Neural cell (in vitro differentiated cells): ENCODE data around the gene COL27A1. TPM values are rescaled to one million over a fixed set of nuclear protein-coding genes. Genes with fewer than 3 reads are reported as not detected.

Experiments used
- H2AFZ ChIP-seq: fragments of 200-600, 300-800 bp; sonication (generic), shearing (Covaris generic); 2 replicates; pipeline ENCODE4 v1.6.0; 2014; ENCODE audit warnings: low read depth, mild to moderate bottlenecking, antibody characterized with exemption, low read length, moderate library complexity
- H3F3A ChIP-seq: fragments of 200-600 bp; shearing (Covaris generic); 2 replicates; pipeline ENCODE4 v1.6.1; 2016; ENCODE audit warnings: mild to moderate bottlenecking, moderate library complexity, mixed read lengths, antibody characterized with exemption, low read length; ENCODE audit not compliant: insufficient read depth, poor library complexity, severe bottlenecking
- H3K27ac ChIP-seq: fragments of 200-600, 300-800 bp; sonication (generic), shearing (Covaris generic); 2 replicates; pipeline ENCODE4 v1.5.1; 2014; ENCODE audit warnings: mild to moderate bottlenecking, low read length, moderate library complexity
- H3K27me3 ChIP-seq: fragments of 300-800, 200-600 bp; sonication (generic), shearing (Covaris generic); 2 replicates; pipeline ENCODE4 v1.6.0; 2014; ENCODE audit warnings: mild to moderate bottlenecking, low read depth, low read length, moderate library complexity; ENCODE audit not compliant: insufficient read depth
- H3K36me3 ChIP-seq: fragments of 300-800, 200-600 bp; sonication (generic), shearing (Covaris generic); 2 replicates; pipeline ENCODE4 v1.5.1; 2014; ENCODE audit warnings: mild to moderate bottlenecking, antibody characterized with exemption, low read length, moderate library complexity; ENCODE audit not compliant: insufficient read depth
- H3K4me2 ChIP-seq: fragments of 300-800, 200-600 bp; sonication (generic), shearing (Covaris generic); 2 replicates; pipeline ENCODE4 v1.6.0; 2014; ENCODE audit warnings: mild to moderate bottlenecking, low read length
- H3K4me3 ChIP-seq: fragments of 300-800, 200-600 bp; sonication (generic), shearing (Covaris generic); 2 replicates; pipeline ENCODE4 v1.5.1; 2014; ENCODE audit warnings: mild to moderate bottlenecking, low read length, moderate library complexity
- H3K79me2 ChIP-seq: fragments of 200-600 bp; shearing (Covaris generic); replicated peaks from 2 replicates; pipeline ENCODE4 v1.6.0; 2014; ENCODE audit warnings: mild to moderate bottlenecking, low read length, moderate library complexity; ENCODE audit not compliant: insufficient read depth
- H3K9ac ChIP-seq: fragments of 300-800, 200-600 bp; sonication (generic), shearing (Covaris generic); 2 replicates; pipeline ENCODE4 v1.6.1; 2016; ENCODE audit warnings: mild to moderate bottlenecking, low read length, mixed read lengths
- H3K9me2 ChIP-seq: fragments of 200-600 bp; shearing (Covaris generic); 2 replicates; pipeline ENCODE4 v1.6.1; 2016; ENCODE audit warnings: mild to moderate bottlenecking, low read length, mixed read lengths; ENCODE audit not compliant: insufficient read depth
- H3K9me3 ChIP-seq: fragments of 200-600, 300-800 bp; sonication (generic), shearing (Covaris generic); 2 replicates; pipeline ENCODE4 v1.6.1; 2016; ENCODE audit warnings: mild to moderate bottlenecking, mixed run types, low read length, moderate library complexity, mixed read lengths
- H4K20me1 ChIP-seq: fragments of 200-600 bp; shearing (Covaris generic); 2 replicates; pipeline ENCODE4 v1.6.1; 2016; ENCODE audit warnings: mild to moderate bottlenecking, mixed run types; ENCODE audit not compliant: insufficient read depth
- EP300 ChIP-seq: fragments of 450-650 bp; conservative IDR thresholded peaks from 2 replicates; pipeline ENCODE4 v1.6.1; 2014; ENCODE audit warnings: antibody characterized with exemption, mild to moderate bottlenecking, moderate library complexity; ENCODE audit not compliant: poor library complexity, severe bottlenecking
- EZH2 ChIP-seq: fragments of 200-600, 300-800 bp; shearing (Covaris generic), sonication (generic); IDR thresholded peaks from 2 replicates; pipeline ENCODE4 v1.6.1; 2014; ENCODE audit warnings: antibody characterized with exemption, low read length, borderline replicate concordance, mild to moderate bottlenecking; ENCODE audit not compliant: insufficient read depth, poor library complexity, severe bottlenecking
- MXI1 ChIP-seq: fragments of 450-650 bp; conservative IDR thresholded peaks from 2 replicates; pipeline ENCODE4 v1.6.1; 2014; ENCODE audit warnings: antibody characterized with exemption, mild to moderate bottlenecking; ENCODE audit not compliant: poor library complexity, severe bottlenecking
- POLR2AphosphoS5 ChIP-seq: IDR thresholded peaks from 2 replicates; pipeline ENCODE4 v1.6.1; 2012
- RAD21 ChIP-seq: fragments of 450-650 bp; conservative IDR thresholded peaks from 2 replicates; pipeline ENCODE4 v1.6.1; 2014; ENCODE audit warnings: antibody characterized with exemption, mild to moderate bottlenecking, moderate library complexity
- SMC3 ChIP-seq: fragments of 450-650 bp; conservative IDR thresholded peaks from 2 replicates; pipeline ENCODE4 v1.6.1; 2014; ENCODE audit warnings: antibody characterized with exemption, mild to moderate bottlenecking, moderate library complexity; ENCODE audit not compliant: poor library complexity
- TAF1 ChIP-seq: IDR thresholded peaks from 2 replicates; pipeline ENCODE4 v1.6.1; 2012; ENCODE audit warnings: low read depth
- polyA plus RNA-seq: library from polyadenylated mRNA; depleted of rRNA; stranded (reverse); fragments of >200 nt; gene quantifications from 2 replicates; pipeline ENCODE4 v1.2.3, GENCODE V29; 2014
- TF ChIP-seq, protein P1 (sequence below): fragments of 450-650 bp; IDR thresholded peaks from 2 replicates; pipeline ENCODE4 v1.5.1; 2014; ENCODE audit warnings: antibody characterized with exemption, mild to moderate bottlenecking, moderate library complexity; ENCODE audit not compliant: poor library complexity, severe bottlenecking
- TF ChIP-seq, protein P2 (sequence below): IDR thresholded peaks from 2 replicates; pipeline ENCODE4 v1.6.1; 2012; ENCODE audit warnings: borderline replicate concordance

COL27A1 gene
- polyA plus RNA-seq, 1 donor from 2014 or later: 0.25 TPM

DNA sequence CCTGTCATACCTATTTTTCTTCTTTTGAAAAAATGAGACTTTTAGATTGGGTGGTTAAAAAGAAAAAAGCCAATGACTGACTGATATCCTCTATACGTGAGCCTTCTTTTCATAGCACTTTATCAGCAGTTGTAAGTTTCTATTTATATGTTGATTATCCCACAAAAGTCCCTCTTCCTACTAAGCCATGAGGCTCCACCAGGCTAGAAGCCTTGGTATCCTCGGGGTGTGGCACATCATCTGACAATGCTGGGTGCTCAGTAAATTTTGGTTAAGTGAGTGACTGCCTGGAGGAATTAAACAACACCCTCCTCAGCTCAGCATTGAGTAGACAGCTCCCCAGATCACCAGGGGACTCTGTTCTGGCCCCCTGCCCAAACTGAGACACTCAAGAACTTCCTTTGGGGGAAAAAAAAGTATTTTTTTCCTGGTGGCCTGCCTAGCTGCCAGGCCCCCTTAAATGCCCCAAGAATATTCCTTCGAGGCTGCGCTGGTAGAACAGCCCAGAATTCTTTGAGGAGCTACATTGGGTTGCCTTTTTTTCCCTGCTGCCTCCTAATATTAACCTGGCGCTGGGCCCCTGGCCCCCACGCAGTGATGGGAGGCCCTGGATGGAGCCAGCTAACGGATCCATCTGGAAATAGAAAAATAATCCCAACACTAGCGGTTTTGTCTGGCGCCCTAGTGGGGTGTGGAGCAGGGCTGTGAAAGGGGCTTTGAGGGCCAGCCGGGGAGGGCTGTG is 23.4 kb upstream of the COL27A1 start:
- Histone ChIP-seq H3K4me3 (no peak overlapping the region), H3K9me3 (no peaks in the 10 kb centered on the region), H3K27ac (no peak overlapping the region), H4K20me1 (no peaks in the 10 kb centered on the region), H3K4me2 (no peak overlapping the region), H3F3A (no peaks in the 10 kb centered on the region), H3K9me2 (no peaks in the 10 kb centered on the region), H3K36me3 (no peaks in the 10 kb centered on the region), H3K9ac (no peak overlapping the region), H3K79me2 (no peaks in the 10 kb centered on the region), H2AFZ (no peak overlapping the region), H3K27me3 (no peaks in the 10 kb centered on the region)
- TF ChIP-seq TAF1 (no peak), POLR2AphosphoS5 (no peak), MXI1 (no peak), RAD21 (no peak), SMC3 (no peak), EZH2 (no peak), EP300 (no peak)
- TF ChIP-seq, protein P1, sequence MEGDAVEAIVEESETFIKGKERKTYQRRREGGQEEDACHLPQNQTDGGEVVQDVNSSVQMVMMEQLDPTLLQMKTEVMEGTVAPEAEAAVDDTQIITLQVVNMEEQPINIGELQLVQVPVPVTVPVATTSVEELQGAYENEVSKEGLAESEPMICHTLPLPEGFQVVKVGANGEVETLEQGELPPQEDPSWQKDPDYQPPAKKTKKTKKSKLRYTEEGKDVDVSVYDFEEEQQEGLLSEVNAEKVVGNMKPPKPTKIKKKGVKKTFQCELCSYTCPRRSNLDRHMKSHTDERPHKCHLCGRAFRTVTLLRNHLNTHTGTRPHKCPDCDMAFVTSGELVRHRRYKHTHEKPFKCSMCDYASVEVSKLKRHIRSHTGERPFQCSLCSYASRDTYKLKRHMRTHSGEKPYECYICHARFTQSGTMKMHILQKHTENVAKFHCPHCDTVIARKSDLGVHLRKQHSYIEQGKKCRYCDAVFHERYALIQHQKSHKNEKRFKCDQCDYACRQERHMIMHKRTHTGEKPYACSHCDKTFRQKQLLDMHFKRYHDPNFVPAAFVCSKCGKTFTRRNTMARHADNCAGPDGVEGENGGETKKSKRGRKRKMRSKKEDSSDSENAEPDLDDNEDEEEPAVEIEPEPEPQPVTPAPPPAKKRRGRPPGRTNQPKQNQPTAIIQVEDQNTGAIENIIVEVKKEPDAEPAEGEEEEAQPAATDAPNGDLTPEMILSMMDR: no peak
- TF ChIP-seq, protein P2, sequence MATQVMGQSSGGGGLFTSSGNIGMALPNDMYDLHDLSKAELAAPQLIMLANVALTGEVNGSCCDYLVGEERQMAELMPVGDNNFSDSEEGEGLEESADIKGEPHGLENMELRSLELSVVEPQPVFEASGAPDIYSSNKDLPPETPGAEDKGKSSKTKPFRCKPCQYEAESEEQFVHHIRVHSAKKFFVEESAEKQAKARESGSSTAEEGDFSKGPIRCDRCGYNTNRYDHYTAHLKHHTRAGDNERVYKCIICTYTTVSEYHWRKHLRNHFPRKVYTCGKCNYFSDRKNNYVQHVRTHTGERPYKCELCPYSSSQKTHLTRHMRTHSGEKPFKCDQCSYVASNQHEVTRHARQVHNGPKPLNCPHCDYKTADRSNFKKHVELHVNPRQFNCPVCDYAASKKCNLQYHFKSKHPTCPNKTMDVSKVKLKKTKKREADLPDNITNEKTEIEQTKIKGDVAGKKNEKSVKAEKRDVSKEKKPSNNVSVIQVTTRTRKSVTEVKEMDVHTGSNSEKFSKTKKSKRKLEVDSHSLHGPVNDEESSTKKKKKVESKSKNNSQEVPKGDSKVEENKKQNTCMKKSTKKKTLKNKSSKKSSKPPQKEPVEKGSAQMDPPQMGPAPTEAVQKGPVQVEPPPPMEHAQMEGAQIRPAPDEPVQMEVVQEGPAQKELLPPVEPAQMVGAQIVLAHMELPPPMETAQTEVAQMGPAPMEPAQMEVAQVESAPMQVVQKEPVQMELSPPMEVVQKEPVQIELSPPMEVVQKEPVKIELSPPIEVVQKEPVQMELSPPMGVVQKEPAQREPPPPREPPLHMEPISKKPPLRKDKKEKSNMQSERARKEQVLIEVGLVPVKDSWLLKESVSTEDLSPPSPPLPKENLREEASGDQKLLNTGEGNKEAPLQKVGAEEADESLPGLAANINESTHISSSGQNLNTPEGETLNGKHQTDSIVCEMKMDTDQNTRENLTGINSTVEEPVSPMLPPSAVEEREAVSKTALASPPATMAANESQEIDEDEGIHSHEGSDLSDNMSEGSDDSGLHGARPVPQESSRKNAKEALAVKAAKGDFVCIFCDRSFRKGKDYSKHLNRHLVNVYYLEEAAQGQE: no peak

DNA sequence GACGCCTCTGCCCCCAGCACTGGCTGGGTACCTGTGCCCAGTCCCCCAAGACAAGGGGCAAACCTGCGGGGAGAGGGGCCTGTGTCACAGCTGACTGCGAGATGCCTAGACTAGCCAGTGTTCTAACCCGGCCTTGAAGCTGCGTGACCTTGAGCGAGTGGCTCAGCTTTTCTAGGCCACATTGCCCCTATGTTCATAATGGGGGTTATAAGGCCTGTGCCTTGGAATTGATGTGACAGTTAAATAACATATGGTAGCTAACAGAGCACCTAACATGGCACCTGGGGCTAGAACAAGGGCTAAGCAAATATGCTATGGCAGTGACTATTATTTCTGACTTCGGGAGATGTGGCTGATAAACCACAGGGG is 22.8 kb upstream of the COL27A1 start:
- Histone ChIP-seq H3K27me3 (no peaks in the 10 kb centered on the region), H3K9ac (no peak overlapping the region), H3K4me3 (no peak overlapping the region), H3F3A (no peaks in the 10 kb centered on the region), H3K9me3 (no peaks in the 10 kb centered on the region), H3K79me2 (no peaks in the 10 kb centered on the region), H3K36me3 (no peaks in the 10 kb centered on the region), H2AFZ (no peak overlapping the region), H3K27ac (no peak overlapping the region), H3K9me2 (no peaks in the 10 kb centered on the region), H4K20me1 (no peaks in the 10 kb centered on the region), H3K4me2 (no peak overlapping the region)
- TF ChIP-seq EZH2: no peak
- TF ChIP-seq SMC3: no peak
- TF ChIP-seq MXI1: no peak
- TF ChIP-seq RAD21: no peak
- no peak for TF ChIP-seq POLR2AphosphoS5
- TF ChIP-seq TAF1: no peak
- TF ChIP-seq, protein P2: no peak
- TF ChIP-seq, protein P1: no peak
- no peak for TF ChIP-seq EP300
